Parathyroid adenoma (tissue), 2 donors: ENCODE data around the gene TMEM178B.

Experiments used
- H2AFZ ChIP-seq: fragments of 300-600 bp; sonication (generic); one replicate; pipeline ENCODE4 v1.7.0; 2017; ENCODE audit warnings: antibody characterized with exemption, mild to moderate bottlenecking
- H3K27ac ChIP-seq: fragments of 300-600 bp; sonication (generic); one replicate; pipeline ENCODE4 v1.7.0; 2017
- H3K27me3 ChIP-seq: fragments of 300-600 bp; sonication (generic); one replicate; pipeline ENCODE4 v1.7.0; 2017; ENCODE audit warnings: low read length; ENCODE audit not compliant: control insufficient read depth, insufficient read depth
- H3K36me3 ChIP-seq: fragments of 300-600 bp; sonication (generic); one replicate; pipeline ENCODE4 v1.7.0; 2017; ENCODE audit warnings: low read length; ENCODE audit not compliant: control insufficient read depth, insufficient read depth
- H3K4me1 ChIP-seq: fragments of 300-600 bp; sonication (generic); one replicate; pipeline ENCODE4 v1.7.0; 2017; ENCODE audit warnings: control low read depth
- H3K4me2 ChIP-seq: fragments of 300-600 bp; sonication (generic); one replicate; pipeline ENCODE4 v1.7.0; 2017; ENCODE audit warnings: low read length
- H3K4me3 ChIP-seq: fragments of 300-600 bp; sonication (generic); one replicate; pipeline ENCODE4 v1.7.0; 2017; ENCODE audit warnings: low read depth, low read length
- H3K79me2 ChIP-seq: fragments of 300-600 bp; sonication (generic); one replicate; pipeline ENCODE4 v1.7.0; 2017; ENCODE audit warnings: control low read depth
- H3K9ac ChIP-seq: fragments of 300-600 bp; sonication (generic); one replicate; pipeline ENCODE4 v1.7.0; 2017; ENCODE audit warnings: mild to moderate bottlenecking
- H3K9me3 ChIP-seq: fragments of 300-600 bp; sonication (generic); one replicate; pipeline ENCODE4 v1.7.0; 2017; ENCODE audit warnings: low read length; ENCODE audit not compliant: control insufficient read depth
- TF ChIP-seq, protein P1 (sequence below): fragments of 300-600 bp; sonication (generic); IDR thresholded peaks from one replicate; pipeline ENCODE4 v1.7.0; 2017; ENCODE audit warnings: antibody characterized with exemption, mild to moderate bottlenecking
- donor health status: primary hyperparathyroidism.

TMEM178B gene

GRCh38 chr7:141411133-141411532 lies 337.3 kb downstream of the TMEM178B start:
- Histone ChIP-seq H3K4me1 (peaks cover 22% of the 10 kb centered on the region), H3K27ac (no peak overlapping the region), H3K36me3 (no peaks in the 10 kb centered on the region), H2AFZ (no peak overlapping the region), H3K79me2 (peaks cover 7% of the 10 kb centered on the region), H3K4me3 (no peak overlapping the region), H3K9ac (no peak overlapping the region), H3K4me2 (no peak overlapping the region), H3K27me3 (no peaks in the 10 kb centered on the region), H3K9me3 (no peaks in the 10 kb centered on the region)
- TF ChIP-seq, protein P1, sequence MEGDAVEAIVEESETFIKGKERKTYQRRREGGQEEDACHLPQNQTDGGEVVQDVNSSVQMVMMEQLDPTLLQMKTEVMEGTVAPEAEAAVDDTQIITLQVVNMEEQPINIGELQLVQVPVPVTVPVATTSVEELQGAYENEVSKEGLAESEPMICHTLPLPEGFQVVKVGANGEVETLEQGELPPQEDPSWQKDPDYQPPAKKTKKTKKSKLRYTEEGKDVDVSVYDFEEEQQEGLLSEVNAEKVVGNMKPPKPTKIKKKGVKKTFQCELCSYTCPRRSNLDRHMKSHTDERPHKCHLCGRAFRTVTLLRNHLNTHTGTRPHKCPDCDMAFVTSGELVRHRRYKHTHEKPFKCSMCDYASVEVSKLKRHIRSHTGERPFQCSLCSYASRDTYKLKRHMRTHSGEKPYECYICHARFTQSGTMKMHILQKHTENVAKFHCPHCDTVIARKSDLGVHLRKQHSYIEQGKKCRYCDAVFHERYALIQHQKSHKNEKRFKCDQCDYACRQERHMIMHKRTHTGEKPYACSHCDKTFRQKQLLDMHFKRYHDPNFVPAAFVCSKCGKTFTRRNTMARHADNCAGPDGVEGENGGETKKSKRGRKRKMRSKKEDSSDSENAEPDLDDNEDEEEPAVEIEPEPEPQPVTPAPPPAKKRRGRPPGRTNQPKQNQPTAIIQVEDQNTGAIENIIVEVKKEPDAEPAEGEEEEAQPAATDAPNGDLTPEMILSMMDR = no peak

DNA sequence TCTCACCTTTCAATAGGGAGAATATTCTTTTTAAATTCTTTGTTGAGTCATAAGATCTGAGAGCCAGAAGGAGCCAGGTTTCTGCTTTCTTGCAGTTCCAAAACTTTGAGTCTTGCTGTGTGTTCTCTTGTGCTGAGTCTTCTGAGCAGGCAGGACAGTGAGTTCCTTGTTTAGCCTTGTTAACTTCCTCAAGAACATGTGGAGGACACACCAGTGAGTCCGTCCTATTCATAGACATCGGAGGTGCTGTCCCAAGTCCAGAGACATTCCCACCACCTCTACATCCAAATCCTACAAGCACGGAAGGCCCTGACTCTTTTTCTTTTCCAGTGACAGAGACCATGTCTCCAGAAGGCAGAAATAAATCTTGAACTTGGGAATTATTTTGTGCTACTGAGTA lies 342.1 kb downstream of the TMEM178B start:
- H3K4me2 ChIP-seq = no peak overlapping the region
- no peak overlapping the region for H3K4me3 ChIP-seq
- H3K4me1 ChIP-seq = peaks cover 36% of the 10 kb centered on the region
- H3K79me2 ChIP-seq = peaks cover 24% of the 10 kb centered on the region
- H3K36me3 ChIP-seq = no peaks in the 10 kb centered on the region
- no peak overlapping the region for H2AFZ ChIP-seq
- H3K9me3 ChIP-seq = no peaks in the 10 kb centered on the region
- TF ChIP-seq, protein P1 = no peak
- H3K9ac ChIP-seq = no peak overlapping the region
- no peaks in the 10 kb centered on the region for H3K27me3 ChIP-seq
- peak overlapping the region; percentile 64 for H3K27ac ChIP-seq

DNA sequence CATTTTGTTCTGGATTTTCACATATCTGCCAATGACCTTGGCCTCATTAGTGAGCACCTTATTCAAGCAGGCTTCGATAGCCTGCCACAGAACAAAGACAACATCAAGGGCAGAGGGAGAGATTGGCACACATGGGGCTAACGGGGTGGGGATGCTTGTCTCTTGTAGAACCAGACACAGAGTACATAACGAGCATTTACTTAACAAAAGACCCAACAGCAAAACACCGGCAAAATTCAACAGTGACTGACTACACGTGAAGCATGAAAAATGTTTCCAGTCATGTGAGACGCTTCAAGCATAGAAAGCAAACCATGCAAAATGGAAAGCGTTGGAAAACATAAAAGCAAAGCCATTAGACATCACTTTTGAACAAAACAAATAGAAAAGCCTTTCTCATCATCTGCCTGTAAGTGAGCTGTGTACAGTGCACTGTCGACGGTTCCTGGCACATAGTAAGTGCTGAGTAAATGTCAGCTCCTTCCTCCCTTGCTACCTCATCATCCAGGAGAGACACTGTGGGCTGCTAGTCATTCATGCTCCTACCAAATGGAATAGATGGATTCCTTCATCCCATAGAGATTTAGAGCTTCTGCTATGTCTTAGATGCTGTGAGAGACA lies 342.9 kb downstream of the TMEM178B start:
- Histone ChIP-seq H3K4me3 (no peak overlapping the region), H3K9me3 (no peaks in the 10 kb centered on the region), H2AFZ (no peak overlapping the region), H3K27ac (peak overlapping the region; percentile 64), H3K4me2 (no peak overlapping the region), H3K27me3 (no peaks in the 10 kb centered on the region), H3K79me2 (peaks cover 24% of the 10 kb centered on the region), H3K4me1 (peaks cover 36% of the 10 kb centered on the region), H3K36me3 (no peaks in the 10 kb centered on the region), H3K9ac (no peak overlapping the region)
- TF ChIP-seq, protein P1 = no peak

DNA sequence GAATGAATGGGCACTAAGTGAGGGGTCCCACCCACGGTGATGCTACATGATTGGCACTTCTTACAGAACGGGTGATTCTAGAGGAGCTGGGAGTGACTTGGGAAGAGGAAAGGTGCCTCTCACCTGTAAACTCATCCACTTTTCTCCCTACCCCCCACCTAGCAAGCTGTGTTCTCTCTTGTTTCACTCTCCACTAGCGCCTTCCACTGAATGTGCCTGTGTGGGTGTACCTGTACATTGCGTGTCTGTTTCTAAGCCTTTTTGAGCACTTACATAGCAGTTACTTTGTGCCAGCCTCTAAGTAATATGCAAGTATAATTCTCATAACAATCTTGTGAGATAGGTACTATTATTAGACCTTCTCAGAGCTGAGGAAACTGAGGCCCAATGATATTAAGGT lies 343.6 kb downstream of the TMEM178B start:
- Histone ChIP-seq H3K36me3 (no peaks in the 10 kb centered on the region), H3K9ac (no peak overlapping the region), H3K9me3 (no peaks in the 10 kb centered on the region), H3K27me3 (no peaks in the 10 kb centered on the region), H2AFZ (no peak overlapping the region), H3K4me2 (no peak overlapping the region), H3K79me2 (peaks cover 29% of the 10 kb centered on the region), H3K27ac (peak overlapping the region; percentile 64), H3K4me3 (no peak overlapping the region), H3K4me1 (peaks cover 36% of the 10 kb centered on the region)
- TF ChIP-seq, protein P1 = no peak

- H2AFZ ChIP-seq = no peak overlapping the region
- H3K79me2 ChIP-seq = peaks cover 31% of the 10 kb centered on the region
- no peaks in the 10 kb centered on the region for H3K9me3 ChIP-seq
- H3K27me3 ChIP-seq = no peaks in the 10 kb centered on the region
- H3K4me2 ChIP-seq = no peak overlapping the region
- no peak overlapping the region for H3K9ac ChIP-seq
- no peaks in the 10 kb centered on the region for H3K36me3 ChIP-seq
- no peak overlapping the region for H3K4me3 ChIP-seq
- H3K4me1 ChIP-seq = peaks cover 36% of the 10 kb centered on the region
- H3K27ac ChIP-seq = no peak overlapping the region
- TF ChIP-seq, protein P1 = no peak
Measured at GRCh38 chr7:141418066-141418465, 344.2 kb downstream of the TMEM178B start.
